Suprapubic skin (tissue), 4 donors: ENCODE results near the gene CHN2. TPM values are rescaled to one million over a fixed set of nuclear protein-coding genes. Genes with fewer than 3 reads are reported as not detected.

Source experiments
- DNase-seq, 2 donors: peaks; one replicate each; pipeline ENCODE4 v3.0.0-alpha.2; 2019; ENCODE audit warnings: low spot score in 2 of 2
- H3K27ac ChIP-seq: fragments of 200-600 bp; sonication (generic); one replicate; pipeline ENCODE4 v1.5.1; 2019
- H3K27me3 ChIP-seq: fragments of 200-600 bp; sonication (generic); one replicate; pipeline ENCODE4 v1.5.1; 2019
- H3K36me3 ChIP-seq: fragments of 200-600 bp; sonication (generic); one replicate; pipeline ENCODE4 v1.5.1; 2019
- H3K4me1 ChIP-seq: fragments of 200-600 bp; sonication (generic); one replicate; pipeline ENCODE4 v1.5.1; 2019
- H3K4me3 ChIP-seq: fragments of 200-600 bp; sonication (generic); one replicate; pipeline ENCODE4 v1.5.1; 2019; ENCODE audit warnings: mild to moderate bottlenecking
- H3K9me3 ChIP-seq: fragments of 200-600 bp; sonication (generic); one replicate; pipeline ENCODE4 v1.5.1; 2019
- CTCF ChIP-seq, 2 donors: fragments of 200-600 bp in 1 of 2; fragments of 450-650 bp in 1 of 2; sonication (generic) in 1 of 2; IDR thresholded peaks; one replicate each; pipeline ENCODE4 v1.5.1; 2016 to 2019; ENCODE audit warnings: antibody characterized with exemption in 2 of 2, mild to moderate bottlenecking in 1 of 2, moderate library complexity in 1 of 2
- EP300 ChIP-seq: sonication (generic); formaldehyde crosslinking; IDR thresholded peaks from one replicate; pipeline ENCODE4 v1.6.1; 2017; ENCODE audit warnings: antibody characterized with exemption
- POLR2A ChIP-seq, 2 donors: fragments of 450-650 bp; IDR thresholded peaks; one replicate each; pipeline ENCODE4 v1.6.1; 2017; ENCODE audit warnings: antibody characterized with exemption in 2 of 2, mild to moderate bottlenecking in 2 of 2, moderate library complexity in 2 of 2
- POLR2AphosphoS5 ChIP-seq, 3 donors: sonication (generic); formaldehyde crosslinking; IDR thresholded peaks; one replicate each; pipeline ENCODE4 v1.6.1; 2017; ENCODE audit warnings: antibody characterized with exemption in 3 of 3
- WGBS: methylation state at CpG from one replicate; pipeline ENCODE4 v1.1.5; 2018; 5-methylcytosine and 5-hydroxymethylcytosine counted together
- total RNA-seq, 4 donors: library from RNA; depleted of rRNA; stranded (reverse); fragments of >200 nt; gene quantifications; one replicate each; pipeline ENCODE4 v1.1.0, GENCODE V29; 2016

Gene CHN2
- total RNA-seq, 4 donors from 2014 or later = 3.3 to 9.6 (median 6.2) TPM

- H3K9me3 ChIP-seq = no peaks in the 10 kb centered on the region
- no peaks in the 10 kb centered on the region for H3K27me3 ChIP-seq
- TF ChIP-seq EP300 (no peak), CTCF (IDR thresholded peaks at IDR 0.05) (no peak), POLR2A (IDR thresholded peaks at IDR 0.05) (no peak), POLR2AphosphoS5 (IDR thresholded peaks at IDR 0.05) (no peak)
- H3K27ac ChIP-seq = no peak overlapping the region
- no peaks in the 10 kb centered on the region for H3K4me1 ChIP-seq
- DNase-seq = no peak
- WGBS = 63% methylated on average over 8 of the region's 8 CpGs
- H3K4me3 ChIP-seq = no peak overlapping the region
- H3K36me3 ChIP-seq = no peaks in the 10 kb centered on the region
Observed at GRCh38 chr7:29488203-29488970, 293.8 kb downstream of the CHN2 start.

- WGBS = 8% methylated on average over 2 of the region's 2 CpGs
- H3K27me3 ChIP-seq = no peaks in the 10 kb centered on the region
- H3K36me3 ChIP-seq = no peaks in the 10 kb centered on the region
- no peaks in the 10 kb centered on the region for H3K4me1 ChIP-seq
- TF ChIP-seq EP300 = no peak
- TF ChIP-seq CTCF (IDR thresholded peaks at IDR 0.05) = no peak
- no peak for TF ChIP-seq POLR2A (IDR thresholded peaks at IDR 0.05)
- no peak for TF ChIP-seq POLR2AphosphoS5 (IDR thresholded peaks at IDR 0.05)
- no peaks in the 10 kb centered on the region for H3K9me3 ChIP-seq
- DNase-seq = no peak
- no peak overlapping the region for H3K4me3 ChIP-seq
- no peak overlapping the region for H3K27ac ChIP-seq
Observed at GRCh38 chr7:29488977-29489376, 294.4 kb downstream of the CHN2 start.

GRCh38 chr7:29490094-29490607 lies 295.6 kb downstream of the CHN2 start:
- DNase-seq = no peak
- no peaks in the 10 kb centered on the region for H3K36me3 ChIP-seq
- no peaks in the 10 kb centered on the region for H3K27me3 ChIP-seq
- no peak for TF ChIP-seq CTCF (IDR thresholded peaks at IDR 0.05)
- no peak for TF ChIP-seq POLR2A (IDR thresholded peaks at IDR 0.05)
- no peak for TF ChIP-seq EP300
- TF ChIP-seq POLR2AphosphoS5 (IDR thresholded peaks at IDR 0.05) = no peak
- no peak overlapping the region for H3K4me3 ChIP-seq
- no peaks in the 10 kb centered on the region for H3K4me1 ChIP-seq
- H3K27ac ChIP-seq = no peak overlapping the region
- H3K9me3 ChIP-seq = no peaks in the 10 kb centered on the region
- 80% methylated on average over 4 of the region's 4 CpGs for WGBS

- Histone ChIP-seq H3K27ac (no peak overlapping the region), H3K36me3 (no peaks in the 10 kb centered on the region), H3K4me1 (no peaks in the 10 kb centered on the region), H3K9me3 (no peaks in the 10 kb centered on the region), H3K27me3 (no peaks in the 10 kb centered on the region), H3K4me3 (no peak overlapping the region)
- WGBS = 79% methylated on average over 1 of the region's 1 CpG
- TF ChIP-seq CTCF (IDR thresholded peaks at IDR 0.05) = no peak
- TF ChIP-seq POLR2A (IDR thresholded peaks at IDR 0.05) = no peak
- TF ChIP-seq POLR2AphosphoS5 (IDR thresholded peaks at IDR 0.05) = no peak
- TF ChIP-seq EP300 = no peak
- no peak for DNase-seq
Observed at GRCh38 chr7:29494350-29494749, 299.8 kb downstream of the CHN2 start.

GRCh38 chr7:29495653-29496052 lies 301.1 kb downstream of the CHN2 start:
- TF ChIP-seq POLR2A (IDR thresholded peaks at IDR 0.05) (no peak), EP300 (no peak), CTCF (IDR thresholded peaks at IDR 0.05) (no peak), POLR2AphosphoS5 (IDR thresholded peaks at IDR 0.05) (no peak)
- no peaks in the 10 kb centered on the region for H3K4me1 ChIP-seq
- no peaks in the 10 kb centered on the region for H3K27me3 ChIP-seq
- H3K4me3 ChIP-seq = no peak overlapping the region
- H3K27ac ChIP-seq = no peak overlapping the region
- no peaks in the 10 kb centered on the region for H3K36me3 ChIP-seq
- WGBS = 88% methylated on average over 7 of the region's 7 CpGs
- no peak for DNase-seq
- no peaks in the 10 kb centered on the region for H3K9me3 ChIP-seq
